Body of pancreas (tissue), 4 donors: ENCODE results near the gene DNM3. TPM values are rescaled to one million over a fixed set of nuclear protein-coding genes. Genes with fewer than 3 reads are reported as not detected.
"Not testable (repeated sequence)": the region's sequence is repeated elsewhere in the genome, so short reads cannot be mapped to it uniquely, and the experiment has no call there.

ENCODE experiments used
- ATAC-seq: fragments of 150-250 bp; one replicate; pipeline ENCODE4 v1.9.1; 2016
- DNase-seq, 4 donors: peaks; one replicate each; pipeline ENCODE4 v3.0.0-alpha.2; 2019
- H3K27ac ChIP-seq, 4 donors: fragments of 200-600 bp; sonication (generic); 1 replicate in 3 of 4; 2 replicates in 1 of 4; pipeline versions ENCODE4 v1.5.1 to v1.6.1; 2016 to 2019; ENCODE audit warnings: mild to moderate bottlenecking in 1 of 4, mixed read lengths in 1 of 4, moderate library complexity in 1 of 4
- H3K27me3 ChIP-seq, 2 donors: fragments of 200-600 bp; sonication (generic); one replicate each; pipeline ENCODE4 v1.6.0; 2016; ENCODE audit warnings: mild to moderate bottlenecking in 1 of 2
- H3K36me3 ChIP-seq, 2 donors: fragments of 200-600 bp; sonication (generic); replicated peaks in 1 of 2; 2 replicates each; pipeline ENCODE4 v1.5.1; 2016; ENCODE audit warnings: low read depth in 2 of 2; ENCODE audit not compliant: insufficient read depth in 1 of 2
- H3K4me1 ChIP-seq: fragments of 200-600 bp; sonication (generic); one replicate; pipeline ENCODE4 v1.6.0; 2016
- H3K4me3 ChIP-seq, 2 donors: fragments of 200-600 bp; sonication (generic); 1 replicate in 1 of 2; 2 replicates in 1 of 2; pipeline ENCODE4 v1.5.1; 2016 to 2019
- H3K9me3 ChIP-seq, 3 donors: fragments of 200-600 bp; sonication (generic); 1 replicate in 2 of 3; 2 replicates in 1 of 3; pipeline ENCODE4 v1.5.1; 2016
- POLR2A ChIP-seq, 3 donors: fragments of 450-650 bp; IDR thresholded peaks; one replicate each; pipeline ENCODE4 v1.6.1; 2016; ENCODE audit warnings: antibody characterized with exemption in 3 of 3, mild to moderate bottlenecking in 2 of 3
- WGBS, 2 donors: methylation state at CpG; one replicate each; pipeline ENCODE4 v1.1.5; 2017; 5-methylcytosine and 5-hydroxymethylcytosine counted together
- intact Hi-C: fragments of 100-400 bp; cut with DNase I; formaldehyde crosslinking; loops from one replicate; pipeline ENCODE4 v1.15.1; 2023
- total RNA-seq, 2 donors: library from RNA; depleted of rRNA; stranded (reverse); fragments of >200 nt; gene quantifications; one replicate each; pipeline ENCODE4 v1.1.0, GENCODE V29; 2016
- TF ChIP-seq, protein P1 (sequence below), 7 experiments: fragments of 450-650 bp in 4 of 7; fragments of 200-600 bp in 3 of 7; sonication (generic) in 3 of 7; IDR thresholded peaks; one replicate each; pipeline ENCODE4 v1.5.1; 2016 to 2019; ENCODE audit warnings: antibody characterized with exemption in 7 of 7

DNM3 gene
- total RNA-seq, 2 donors from 2014 or later, result 2.9 to 4.0 TPM

DNA sequence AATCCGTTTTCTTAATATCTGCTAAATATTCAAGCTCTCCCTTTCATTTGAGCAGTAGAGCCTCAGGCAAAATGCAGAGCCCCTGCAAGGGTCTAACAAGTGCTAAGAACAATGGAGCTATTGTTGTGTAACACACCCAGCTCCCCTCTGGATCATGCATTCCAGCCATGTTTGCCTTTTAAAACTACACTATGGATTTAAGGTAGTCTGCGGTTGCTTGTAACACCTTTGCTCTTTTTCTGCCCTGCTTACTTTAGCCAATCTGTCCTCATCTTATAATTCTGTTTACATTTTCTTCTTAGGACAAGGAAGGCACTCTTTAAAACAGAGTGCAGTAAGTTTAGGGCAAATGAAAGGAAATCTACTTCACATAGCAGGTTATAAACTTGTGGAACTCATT is 519.2 kb downstream of the DNM3 start:
- intact Hi-C loops, result no loop called here
- WGBS, 2 donors, result 51 to 56% methylated on average over 2 of the region's 2 CpGs
- Histone ChIP-seq H3K36me3 (no peaks in the 10 kb centered on the region), H3K9me3 (no peaks in the 10 kb centered on the region), H3K27ac (peak overlapping the region; percentile 11 to 78 (median 65)), H3K4me1 (peaks cover 33% of the 10 kb centered on the region), H3K4me3 (no peak overlapping the region), H3K27me3 (no peaks in the 10 kb centered on the region)
- ATAC-seq, result no peak
- DNase-seq, result no peak
- TF ChIP-seq POLR2A (IDR thresholded peaks at IDR 0.05), result no peak
- TF ChIP-seq, protein P1, sequence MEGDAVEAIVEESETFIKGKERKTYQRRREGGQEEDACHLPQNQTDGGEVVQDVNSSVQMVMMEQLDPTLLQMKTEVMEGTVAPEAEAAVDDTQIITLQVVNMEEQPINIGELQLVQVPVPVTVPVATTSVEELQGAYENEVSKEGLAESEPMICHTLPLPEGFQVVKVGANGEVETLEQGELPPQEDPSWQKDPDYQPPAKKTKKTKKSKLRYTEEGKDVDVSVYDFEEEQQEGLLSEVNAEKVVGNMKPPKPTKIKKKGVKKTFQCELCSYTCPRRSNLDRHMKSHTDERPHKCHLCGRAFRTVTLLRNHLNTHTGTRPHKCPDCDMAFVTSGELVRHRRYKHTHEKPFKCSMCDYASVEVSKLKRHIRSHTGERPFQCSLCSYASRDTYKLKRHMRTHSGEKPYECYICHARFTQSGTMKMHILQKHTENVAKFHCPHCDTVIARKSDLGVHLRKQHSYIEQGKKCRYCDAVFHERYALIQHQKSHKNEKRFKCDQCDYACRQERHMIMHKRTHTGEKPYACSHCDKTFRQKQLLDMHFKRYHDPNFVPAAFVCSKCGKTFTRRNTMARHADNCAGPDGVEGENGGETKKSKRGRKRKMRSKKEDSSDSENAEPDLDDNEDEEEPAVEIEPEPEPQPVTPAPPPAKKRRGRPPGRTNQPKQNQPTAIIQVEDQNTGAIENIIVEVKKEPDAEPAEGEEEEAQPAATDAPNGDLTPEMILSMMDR (IDR thresholded peaks at IDR 0.05), result no peak

DNA sequence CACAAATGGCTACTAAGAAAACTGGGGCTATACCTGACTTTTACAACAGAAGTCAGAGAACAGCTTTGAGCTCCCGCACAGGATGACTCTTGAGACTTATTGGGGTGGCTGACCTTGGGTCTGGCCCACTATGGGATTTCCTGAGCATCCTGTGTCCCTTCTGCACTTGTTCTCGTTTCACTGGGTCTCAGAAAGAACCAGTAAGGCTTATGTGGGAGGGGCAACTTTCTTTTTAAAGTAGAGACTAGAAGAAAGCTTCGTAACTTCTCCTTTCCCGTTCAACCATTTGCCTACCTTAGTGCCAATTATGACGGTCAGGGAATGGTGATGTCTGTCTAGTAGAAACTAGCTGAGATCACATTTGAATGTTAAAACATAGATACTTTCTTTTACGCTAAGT is 519.7 kb downstream of the DNM3 start:
- DNase-seq (no peak), ATAC-seq (no peak)
- Histone ChIP-seq H3K36me3 (no peaks in the 10 kb centered on the region), H3K27ac (peak overlapping the region; percentile 11 to 78 (median 65)), H3K9me3 (no peaks in the 10 kb centered on the region), H3K27me3 (no peaks in the 10 kb centered on the region), H3K4me3 (no peak overlapping the region), H3K4me1 (peaks cover 33% of the 10 kb centered on the region)
- TF ChIP-seq POLR2A (IDR thresholded peaks at IDR 0.05), result no peak
- TF ChIP-seq, protein P1 (IDR thresholded peaks at IDR 0.05), result no peak
- intact Hi-C loops, result no loop called here
- 83 to 84% methylated on average over 6 of the region's 6 CpGs for WGBS, 2 donors

DNA sequence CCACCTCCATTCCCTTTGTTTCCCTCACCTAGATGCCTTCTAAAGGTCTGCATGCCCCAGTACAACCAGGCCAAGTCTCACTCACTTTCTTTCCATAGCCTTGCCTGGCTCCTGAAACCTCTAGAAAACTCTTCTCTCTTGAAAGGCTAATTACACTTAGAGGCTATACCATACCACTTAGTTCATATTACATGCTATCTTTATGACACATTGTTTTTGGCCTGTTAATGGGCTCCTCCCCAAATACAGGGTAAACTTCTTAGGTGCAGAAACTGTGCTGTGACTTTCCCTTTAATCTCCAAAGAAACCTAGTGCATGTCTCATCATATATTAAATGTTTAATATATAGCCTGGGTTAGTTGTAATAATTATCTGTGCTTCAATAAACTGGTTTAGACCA is 522.6 kb downstream of the DNM3 start:
- intact Hi-C loops, result loop anchor here (2.0 kb wide), 1 partner anchor 69 kb away; no protein-coding TSS in a partner anchor

GRCh38 chr1:172371646-172372045 is 530.3 kb downstream of the DNM3 start:
- DNase-seq, ATAC-seq, H3K4me1 ChIP-seq, H3K36me3 ChIP-seq, H3K27ac ChIP-seq, intact Hi-C loops, H3K9me3 ChIP-seq, H3K4me3 ChIP-seq, H3K27me3 ChIP-seq: not testable (repeated sequence)
- 100% methylated on average over 2 of the region's 3 CpGs for WGBS, 2 donors

More for the DNA sequence above, 522.6 kb downstream of the DNM3 start:
- no peak overlapping the region for H3K27ac ChIP-seq
- no peak overlapping the region for H3K4me3 ChIP-seq
- no peaks in the 10 kb centered on the region for H3K9me3 ChIP-seq
- H3K4me1 ChIP-seq, result peaks cover 22% of the 10 kb centered on the region
- DNase-seq (no peak), ATAC-seq (no peak)
- H3K27me3 ChIP-seq, result no peaks in the 10 kb centered on the region
- H3K36me3 ChIP-seq, result no peaks in the 10 kb centered on the region
- TF ChIP-seq, protein P1 (IDR thresholded peaks at IDR 0.05), result no peak
- TF ChIP-seq POLR2A (IDR thresholded peaks at IDR 0.05), result no peak

DNA sequence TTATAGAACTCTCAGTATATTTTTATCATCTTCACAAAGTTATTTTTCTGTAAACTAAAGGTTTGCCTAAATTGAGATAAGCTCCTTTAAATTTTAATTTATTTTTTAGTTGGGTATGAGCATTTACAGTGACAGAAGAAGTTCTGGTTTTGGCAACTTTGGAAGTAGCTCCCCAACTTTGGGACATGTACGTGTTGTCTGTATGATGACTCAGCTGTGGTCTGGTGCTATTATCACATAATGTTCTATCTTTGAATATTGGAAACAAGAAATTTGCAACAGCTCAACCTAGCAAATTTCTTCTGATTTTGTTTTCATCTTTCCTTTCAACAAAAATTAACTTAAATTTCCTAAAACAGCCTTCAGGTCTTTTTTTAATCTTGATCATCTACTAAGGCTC is 532.6 kb downstream of the DNM3 start:
- 74 to 86% methylated on average over 1 of the region's 1 CpG for WGBS, 2 donors
- ATAC-seq (no peak), DNase-seq (no peak)
- H3K36me3 ChIP-seq, result no peaks in the 10 kb centered on the region
- intact Hi-C loops, result no loop called here
- TF ChIP-seq, protein P1 (IDR thresholded peaks at IDR 0.05), result no peak
- no peak for TF ChIP-seq POLR2A (IDR thresholded peaks at IDR 0.05)
- no peak overlapping the region for H3K4me3 ChIP-seq
- no peaks in the 10 kb centered on the region for H3K27me3 ChIP-seq
- no peaks in the 10 kb centered on the region for H3K4me1 ChIP-seq
- no peaks in the 10 kb centered on the region for H3K9me3 ChIP-seq
- no peak overlapping the region for H3K27ac ChIP-seq
